ENCODE measurements around the gene PDLIM5. TPM values are rescaled to one million over a fixed set of nuclear protein-coding genes. Genes with fewer than 3 reads are reported as not detected.

PDLIM5 gene
- total RNA-seq, 1 donor from 2014 or later = 71.0 TPM

- no peaks in the 10 kb centered on the region for H3K4me1 Mint-ChIP-seq
- no peak for DNase-seq (ENCODE audit: low read depth, low spot score)
- H3K4me3 Mint-ChIP-seq = no peak overlapping the region
- H3K9me3 Mint-ChIP-seq = no peaks in the 10 kb centered on the region
- peaks cover 6% of the 10 kb centered on the region for H3K36me3 Mint-ChIP-seq (ENCODE audit: low read depth)
- no peak overlapping the region for H3K27ac Mint-ChIP-seq (ENCODE audit: unreplicated experiment)
- no peak for TF ChIP-seq CTCF (conservative IDR thresholded peaks at IDR 0.05)
- H3K27me3 Mint-ChIP-seq (ENCODE audit: low read depth) = no peaks in the 10 kb centered on the region
Observed at GRCh38 chr4:94669672-94670664, 218.2 kb downstream of the PDLIM5 start.

GRCh38 chr4:94671113-94671512 is 219.4 kb downstream of the PDLIM5 start:
- no peak for DNase-seq (ENCODE audit: low read depth, low spot score)
- Mint-ChIP-seq H3K4me3 (no peak overlapping the region), H3K36me3 (ENCODE audit: low read depth) (peaks cover under 1% of the 10 kb centered on the region), H3K4me1 (no peaks in the 10 kb centered on the region), H3K27ac (ENCODE audit: unreplicated experiment) (no peak overlapping the region), H3K27me3 (ENCODE audit: low read depth) (no peaks in the 10 kb centered on the region), H3K9me3 (no peaks in the 10 kb centered on the region)
- TF ChIP-seq CTCF (conservative IDR thresholded peaks at IDR 0.05) = no peak

GRCh38 chr4:94673961-94674360 is 222.2 kb downstream of the PDLIM5 start:
- no peaks in the 10 kb centered on the region for H3K36me3 Mint-ChIP-seq (ENCODE audit: low read depth)
- no peaks in the 10 kb centered on the region for H3K27me3 Mint-ChIP-seq (ENCODE audit: low read depth)
- H3K4me3 Mint-ChIP-seq = no peak overlapping the region
- TF ChIP-seq CTCF (conservative IDR thresholded peaks at IDR 0.05) = no peak
- H3K27ac Mint-ChIP-seq (ENCODE audit: unreplicated experiment) = no peak overlapping the region
- peaks cover 3% of the 10 kb centered on the region for H3K9me3 Mint-ChIP-seq
- peaks cover 6% of the 10 kb centered on the region for H3K4me1 Mint-ChIP-seq
- no peak for DNase-seq (ENCODE audit: low read depth, low spot score)

GRCh38 chr4:94676970-94677369 is 225.2 kb downstream of the PDLIM5 start:
- no peak overlapping the region for H3K27ac Mint-ChIP-seq (ENCODE audit: unreplicated experiment)
- no peak for TF ChIP-seq CTCF (conservative IDR thresholded peaks at IDR 0.05)
- H3K9me3 Mint-ChIP-seq = peaks cover 3% of the 10 kb centered on the region
- H3K4me1 Mint-ChIP-seq = peaks cover 15% of the 10 kb centered on the region
- no peaks in the 10 kb centered on the region for H3K36me3 Mint-ChIP-seq (ENCODE audit: low read depth)
- H3K4me3 Mint-ChIP-seq = no peak overlapping the region
- DNase-seq (ENCODE audit: low read depth, low spot score) = no peak
- H3K27me3 Mint-ChIP-seq (ENCODE audit: low read depth) = no peaks in the 10 kb centered on the region

GRCh38 chr4:94678896-94679295 is 227.2 kb downstream of the PDLIM5 start:
- H3K9me3 Mint-ChIP-seq = peaks cover 3% of the 10 kb centered on the region
- DNase-seq (ENCODE audit: low read depth, low spot score) = no peak
- peaks cover 15% of the 10 kb centered on the region for H3K4me1 Mint-ChIP-seq
- no peak overlapping the region for H3K4me3 Mint-ChIP-seq
- TF ChIP-seq CTCF (conservative IDR thresholded peaks at IDR 0.05) = no peak
- no peaks in the 10 kb centered on the region for H3K27me3 Mint-ChIP-seq (ENCODE audit: low read depth)
- no peaks in the 10 kb centered on the region for H3K36me3 Mint-ChIP-seq (ENCODE audit: low read depth)
- H3K27ac Mint-ChIP-seq (ENCODE audit: unreplicated experiment) = no peak overlapping the region

Measured in neural crest cell (in vitro differentiated cells).